Activated CD4-positive, alpha-beta T cell treated with anti-CD3 and anti-CD28 coated beads, Interleukin-2, amount 10 ng/mL, durations not matched to agents 7 days and 5 days (primary cell): Measurements from ENCODE around the gene LDLRAD4. TPM values are rescaled to one million over a fixed set of nuclear protein-coding genes. Genes with fewer than 3 reads are reported as not detected.

Experiments
- CTCF ChIA-PET: fragments of 350-600 bp; sonication (Branson Sonifier 250); formaldehyde crosslinking; loops from one replicate; lab custom pipeline; 2021; ENCODE audit warnings: antibody characterized with exemption; lab: Charles Lee
- POLR2A ChIA-PET: fragments of 350-600 bp; sonication (Branson Sonifier 250); formaldehyde crosslinking; loops from one replicate; lab custom pipeline; 2021; ENCODE audit warnings: antibody characterized with exemption; lab: Charles Lee
- DNase-seq: peaks from one replicate; pipeline ENCODE4 v3.0.0-alpha.2; 2020
- H3K27ac Mint-ChIP-seq: one replicate; pipeline ENCODE4 v1.8.0; 2021; ENCODE audit warnings: mild to moderate bottlenecking, moderate library complexity, mixed read lengths
- H3K27me3 Mint-ChIP-seq: one replicate; pipeline ENCODE4 v1.8.0; 2021; ENCODE audit warnings: mixed read lengths
- H3K36me3 Mint-ChIP-seq: one replicate; pipeline ENCODE4 v1.8.0; 2021; ENCODE audit warnings: low read depth, mixed read lengths
- H3K4me1 Mint-ChIP-seq: one replicate; pipeline ENCODE4 v1.8.0; 2021; ENCODE audit warnings: mixed read lengths
- H3K4me3 Mint-ChIP-seq: one replicate; pipeline ENCODE4 v1.8.0; 2021; ENCODE audit warnings: mild to moderate bottlenecking, moderate library complexity, mixed read lengths
- H3K9me3 Mint-ChIP-seq: one replicate; pipeline ENCODE4 v1.8.0; 2021; ENCODE audit warnings: mixed read lengths
- total RNA-seq, 2 experiments: library from RNA; stranded (reverse); gene quantifications; one replicate each; pipeline ENCODE4 v1.2.3, GENCODE V29; 2021

Gene LDLRAD4
- total RNA-seq, 2 experiments from 2014 or later, result 23.8 to 28.6 TPM

DNA sequence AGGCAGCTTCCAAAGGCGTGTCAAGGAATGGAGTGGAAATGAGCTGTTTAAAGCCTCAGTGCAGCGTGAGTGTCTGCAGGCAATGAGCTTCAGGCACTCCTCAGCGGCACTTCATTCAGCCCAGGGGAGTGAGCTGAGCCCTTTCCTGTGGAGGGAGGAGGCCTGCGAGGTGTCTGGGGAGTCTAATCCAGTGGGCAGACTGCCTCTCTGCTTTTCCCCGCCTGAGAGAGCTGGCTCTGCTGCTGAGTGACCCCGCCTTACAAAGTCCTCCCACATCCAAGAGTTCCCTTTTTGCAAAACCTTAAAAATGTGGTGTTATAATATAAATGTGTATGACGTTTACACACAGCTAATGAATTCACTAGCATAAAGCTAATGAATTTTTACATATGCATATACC lies 7.0 kb upstream of the LDLRAD4 start:
- H3K27me3 Mint-ChIP-seq, result peaks cover 50% of the 10 kb centered on the region
- no peak overlapping the region for H3K4me3 Mint-ChIP-seq
- DNase-seq, result no peak
- H3K27ac Mint-ChIP-seq, result no peak overlapping the region
- peaks cover 17% of the 10 kb centered on the region for H3K4me1 Mint-ChIP-seq
- no peaks in the 10 kb centered on the region for H3K36me3 Mint-ChIP-seq
- ChIA-PET CTCF (interaction anchor here (0.6 to 0.7 kb wide), 2 partner anchors 19 to 93 kb away, joined by 3 read pairs; no protein-coding TSS in a partner anchor), POLR2A (no interaction called here)
- H3K9me3 Mint-ChIP-seq, result no peaks in the 10 kb centered on the region

DNA sequence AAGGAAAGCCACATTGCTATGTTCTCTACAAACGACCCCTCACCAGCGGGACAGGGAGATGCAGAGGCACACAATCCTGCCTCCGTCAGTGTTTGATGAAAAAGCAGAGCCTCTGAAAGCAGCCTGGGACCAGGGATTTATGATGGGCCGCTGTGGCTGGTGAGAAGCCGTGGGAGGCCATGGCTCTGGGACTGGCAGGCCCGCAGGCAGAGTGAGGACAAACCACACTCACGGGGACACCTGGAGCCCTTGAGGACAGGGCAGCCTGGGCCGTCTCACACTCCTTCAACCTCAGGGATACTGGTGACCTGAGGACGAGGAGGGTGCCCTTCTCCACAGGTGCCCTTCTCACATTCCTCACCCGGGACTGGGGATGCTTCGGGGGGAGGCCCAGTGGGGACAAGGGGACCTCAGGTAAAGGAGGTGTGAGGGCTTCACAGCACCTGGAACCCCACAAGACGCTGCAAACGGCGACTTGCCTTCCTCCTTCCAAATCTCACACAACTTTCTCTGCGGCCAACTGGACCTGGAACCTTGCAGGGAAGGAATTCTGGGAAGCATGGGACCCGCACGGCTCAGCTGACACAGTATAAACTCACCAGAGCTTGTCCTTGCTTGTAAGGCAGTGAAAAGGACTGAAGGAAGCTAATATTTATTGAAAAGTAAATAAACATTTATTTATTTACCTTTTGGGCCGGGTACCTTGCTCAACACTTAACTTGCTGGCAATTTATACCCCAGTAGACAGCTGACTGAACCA lies 5.3 kb upstream of the LDLRAD4 start:
- no peaks in the 10 kb centered on the region for H3K9me3 Mint-ChIP-seq
- H3K36me3 Mint-ChIP-seq, result no peaks in the 10 kb centered on the region
- no peak for DNase-seq
- H3K27me3 Mint-ChIP-seq, result peaks cover 42% of the 10 kb centered on the region
- CTCF ChIA-PET, result interaction anchor here (1.0 to 1.3 kb wide), 2 partner anchors 15 to 33 kb away, joined by 3 read pairs; no protein-coding TSS in a partner anchor
- H3K4me1 Mint-ChIP-seq, result peaks cover 8% of the 10 kb centered on the region
- no peak overlapping the region for H3K27ac Mint-ChIP-seq
- POLR2A ChIA-PET, result no interaction called here
- H3K4me3 Mint-ChIP-seq, result no peak overlapping the region

DNA sequence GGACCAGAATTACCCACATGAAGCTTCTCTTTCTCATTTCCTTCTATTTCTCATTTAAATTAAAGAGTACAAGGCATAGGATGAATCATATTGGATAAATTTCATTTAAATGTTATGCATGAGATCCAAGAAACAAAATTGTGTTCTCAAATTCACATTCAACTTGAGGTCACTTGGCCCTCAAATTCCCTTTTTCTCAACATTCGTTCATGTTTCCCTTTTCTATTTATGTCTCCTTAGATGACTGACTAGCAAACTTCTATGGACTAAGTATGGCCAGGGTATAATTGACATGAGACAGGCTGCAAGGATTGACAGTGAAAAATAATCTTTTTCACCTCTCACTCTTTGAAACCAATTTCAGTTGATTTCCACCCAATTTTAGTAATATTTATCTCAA lies 4.0 kb upstream of the LDLRAD4 start:
- no peaks in the 10 kb centered on the region for H3K9me3 Mint-ChIP-seq
- CTCF ChIA-PET, result interaction anchor here (1.3 kb wide), 1 partner anchor 17 kb away, joined by 3 read pairs; no protein-coding TSS in a partner anchor
- no peak overlapping the region for H3K4me3 Mint-ChIP-seq
- DNase-seq, result no peak
- H3K27me3 Mint-ChIP-seq, result peaks cover 33% of the 10 kb centered on the region
- POLR2A ChIA-PET, result no interaction called here
- peaks cover 17% of the 10 kb centered on the region for H3K4me1 Mint-ChIP-seq
- no peak overlapping the region for H3K27ac Mint-ChIP-seq
- H3K36me3 Mint-ChIP-seq, result no peaks in the 10 kb centered on the region

DNA sequence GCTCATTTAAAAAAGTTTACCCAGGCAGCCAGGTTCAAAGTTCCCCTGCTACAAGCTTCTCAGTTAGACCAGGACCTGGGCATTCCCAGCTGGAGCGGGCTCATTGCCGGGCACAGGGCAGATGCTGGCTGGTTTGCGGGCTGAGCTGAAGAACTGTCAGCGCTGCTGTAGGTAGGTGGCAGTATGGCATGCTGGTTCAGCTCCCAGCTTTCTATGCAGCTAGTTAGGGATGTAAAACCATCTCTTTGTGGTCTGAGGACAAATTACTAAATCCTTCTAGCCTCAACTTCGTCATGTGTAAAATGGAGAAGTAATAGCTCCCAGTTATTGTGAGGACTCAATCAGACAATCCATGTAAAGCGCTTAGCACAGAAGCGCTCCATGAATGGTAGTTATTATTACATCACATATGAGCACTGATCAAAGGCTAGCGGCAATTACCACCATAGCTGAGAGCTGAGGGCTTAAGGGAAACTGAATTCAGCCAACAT lies 2.4 kb upstream of the LDLRAD4 start:
- Mint-ChIP-seq H3K27ac (no peak overlapping the region), H3K4me3 (peak overlapping the region; percentile 73), H3K9me3 (no peaks in the 10 kb centered on the region), H3K4me1 (peaks cover 32% of the 10 kb centered on the region), H3K27me3 (peaks cover 26% of the 10 kb centered on the region), H3K36me3 (no peaks in the 10 kb centered on the region)
- DNase-seq, result peak; percentile 60
- POLR2A ChIA-PET, result interaction anchor here (0.6 kb wide), 1 partner anchor 209 kb away, joined by 4 read pairs; no protein-coding TSS in a partner anchor
- CTCF ChIA-PET, result interaction anchor here (0.5 to 1.4 kb wide), 15 partner anchors 12 to 419 kb away, joined by 3 to 6 read pairs (median 3); no protein-coding TSS in a partner anchor

DNA sequence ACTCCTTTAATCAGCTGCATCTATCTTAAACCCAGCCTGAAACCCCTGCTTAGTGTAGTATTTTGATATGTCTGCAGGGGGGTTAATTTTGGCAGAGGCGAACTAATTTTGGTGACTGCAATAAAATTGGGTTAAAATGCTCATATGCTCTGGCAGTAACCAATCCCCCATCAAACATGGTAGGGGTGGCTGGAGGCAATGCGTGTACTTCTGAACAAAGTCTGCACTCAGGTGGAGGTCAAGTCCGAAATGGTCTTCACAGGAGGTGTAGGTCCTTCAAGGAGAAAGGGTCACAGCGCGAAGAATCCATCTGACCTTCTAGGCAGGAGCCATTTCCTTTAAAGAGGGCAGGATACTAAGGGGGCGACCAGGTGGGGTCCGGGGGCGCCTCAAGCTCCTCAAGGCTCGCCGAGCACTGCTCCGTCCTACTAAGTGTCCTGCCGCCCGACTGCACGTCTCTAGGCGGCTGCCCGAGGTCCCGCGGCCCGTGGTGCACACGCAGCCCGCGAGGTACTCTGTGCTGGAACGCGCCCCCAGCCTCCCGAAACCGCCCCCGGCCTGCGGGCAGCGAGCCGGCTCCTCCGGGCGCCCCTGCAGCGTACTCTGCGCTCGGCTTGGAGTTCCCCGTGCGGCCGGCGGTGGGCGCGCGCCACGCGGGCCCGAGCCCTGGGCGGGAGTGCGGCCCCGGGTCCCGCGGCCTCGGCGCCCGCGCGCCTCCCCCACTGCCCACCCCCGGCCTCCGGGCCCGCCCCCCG lies 1.7 kb upstream of the LDLRAD4 start:
- Mint-ChIP-seq H3K9me3 (no peaks in the 10 kb centered on the region), H3K4me3 (peak overlapping the region; percentile 73), H3K4me1 (peaks cover 34% of the 10 kb centered on the region), H3K27me3 (peaks cover 29% of the 10 kb centered on the region), H3K36me3 (no peaks in the 10 kb centered on the region), H3K27ac (peak overlapping the region; percentile 78)
- CTCF ChIA-PET, result interaction anchor here (0.6 to 1.4 kb wide), 11 partner anchors 13 to 342 kb away, joined by 3 to 6 read pairs (median 3); no protein-coding TSS in a partner anchor
- POLR2A ChIA-PET, result no interaction called here
- DNase-seq, result peak; percentile 43

DNA sequence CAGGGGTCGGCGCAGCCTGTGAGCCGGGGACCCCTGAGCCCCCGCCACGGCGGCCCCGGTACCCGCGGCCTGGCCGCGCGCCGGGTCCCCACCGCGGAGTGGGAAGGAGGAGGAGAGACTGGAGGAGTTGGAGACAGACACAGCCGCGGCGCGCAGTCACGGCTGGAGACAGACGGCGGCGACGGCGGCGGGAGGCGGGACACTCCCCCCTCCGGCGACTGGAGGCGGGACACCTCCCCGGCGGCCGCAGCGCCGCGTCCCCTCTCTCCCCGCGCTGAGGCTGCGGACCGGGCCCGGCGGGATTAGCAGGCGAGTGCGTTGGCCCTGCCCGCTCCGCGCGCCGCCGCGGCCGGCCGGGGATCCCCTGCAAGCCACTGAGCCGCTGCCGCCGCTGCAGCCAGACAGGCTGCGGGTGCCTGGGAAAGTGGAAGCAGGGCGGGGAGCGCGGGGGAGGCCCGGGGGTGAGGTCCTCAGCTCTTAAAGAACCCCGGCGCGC lies 1.0 kb upstream of the LDLRAD4 start:
- Mint-ChIP-seq H3K4me1 (peaks cover 39% of the 10 kb centered on the region), H3K9me3 (no peaks in the 10 kb centered on the region), H3K27me3 (peaks cover 29% of the 10 kb centered on the region), H3K36me3 (no peaks in the 10 kb centered on the region), H3K4me3 (no peak overlapping the region), H3K27ac (no peak overlapping the region)
- DNase-seq, result peak; percentile 52
- POLR2A ChIA-PET, result no interaction called here
- CTCF ChIA-PET, result interaction anchor here (1.0 kb wide), 1 partner anchor 246 kb away, joined by 3 read pairs; no protein-coding TSS in a partner anchor

DNA sequence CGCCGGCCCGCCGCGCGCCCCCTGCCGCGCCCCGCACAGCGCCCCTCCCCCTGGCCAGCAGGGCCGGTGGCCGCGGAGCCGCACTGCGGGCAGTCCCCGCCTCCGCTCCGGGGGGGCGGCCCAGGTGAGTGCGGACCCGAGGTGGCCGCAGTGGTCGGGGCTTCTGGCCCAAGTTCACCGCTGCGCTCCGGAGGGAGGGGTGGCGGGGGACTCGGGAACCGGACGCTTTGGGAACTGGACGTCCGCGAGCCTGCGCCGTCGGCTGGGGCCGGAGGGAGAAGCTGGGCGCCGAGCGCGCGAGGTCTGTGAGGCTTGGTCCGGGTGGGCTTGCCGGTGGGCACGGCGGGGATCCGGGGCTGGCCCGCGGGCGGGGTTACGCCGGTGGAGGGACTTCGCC lies 591 bp upstream of the LDLRAD4 start:
- no peaks in the 10 kb centered on the region for H3K9me3 Mint-ChIP-seq
- H3K4me3 Mint-ChIP-seq, result peak overlapping the region; percentile 76
- DNase-seq, result no peak

DNA sequence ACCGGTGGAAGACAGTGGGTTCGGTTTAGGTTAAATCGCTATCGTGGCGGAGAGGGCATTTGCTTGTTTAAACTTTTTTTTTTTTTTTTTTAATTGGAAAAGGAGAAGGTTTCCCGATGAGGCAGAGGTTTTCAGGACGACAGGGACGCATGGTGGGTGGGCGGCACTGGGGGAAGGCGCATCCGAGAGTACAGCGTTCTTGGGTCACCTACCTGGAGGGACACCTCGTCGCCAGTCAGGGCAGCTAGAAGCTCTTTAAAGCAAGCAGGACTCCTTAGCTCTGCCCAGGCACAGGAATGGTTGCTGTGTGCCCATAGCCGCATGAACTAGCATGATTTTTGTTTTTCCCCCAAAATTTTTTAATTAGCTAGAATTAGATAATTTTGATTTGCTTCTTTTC lies 437 bp downstream of the LDLRAD4 start:
- Mint-ChIP-seq H3K4me1 (peaks cover 46% of the 10 kb centered on the region), H3K4me3 (peak overlapping the region; percentile 76), H3K27me3 (peaks cover 25% of the 10 kb centered on the region), H3K9me3 (no peaks in the 10 kb centered on the region), H3K27ac (peak overlapping the region; percentile 74), H3K36me3 (no peaks in the 10 kb centered on the region)
- ChIA-PET CTCF (interaction anchor here (0.6 to 1.2 kb wide), 4 partner anchors 10 to 582 kb away, joined by 3 to 4 read pairs (median 3); no protein-coding TSS in a partner anchor), POLR2A (interaction anchor here (0.6 kb wide), 1 partner anchor 81 kb away, joined by 3 read pairs; no protein-coding TSS in a partner anchor)
- DNase-seq, result no peak

More for the DNA sequence above, 591 bp upstream of the LDLRAD4 start:
- Mint-ChIP-seq H3K27me3 (peaks cover 29% of the 10 kb centered on the region), H3K4me1 (peaks cover 42% of the 10 kb centered on the region), H3K27ac (no peak overlapping the region), H3K36me3 (no peaks in the 10 kb centered on the region)
- POLR2A ChIA-PET, result interaction anchor here (0.6 kb wide), 1 partner anchor 221 kb away, joined by 3 read pairs; no protein-coding TSS in a partner anchor
- CTCF ChIA-PET, result interaction anchor here (1.0 to 1.2 kb wide), 2 partner anchors 11 to 246 kb away, joined by 3 read pairs; no protein-coding TSS in a partner anchor

DNA sequence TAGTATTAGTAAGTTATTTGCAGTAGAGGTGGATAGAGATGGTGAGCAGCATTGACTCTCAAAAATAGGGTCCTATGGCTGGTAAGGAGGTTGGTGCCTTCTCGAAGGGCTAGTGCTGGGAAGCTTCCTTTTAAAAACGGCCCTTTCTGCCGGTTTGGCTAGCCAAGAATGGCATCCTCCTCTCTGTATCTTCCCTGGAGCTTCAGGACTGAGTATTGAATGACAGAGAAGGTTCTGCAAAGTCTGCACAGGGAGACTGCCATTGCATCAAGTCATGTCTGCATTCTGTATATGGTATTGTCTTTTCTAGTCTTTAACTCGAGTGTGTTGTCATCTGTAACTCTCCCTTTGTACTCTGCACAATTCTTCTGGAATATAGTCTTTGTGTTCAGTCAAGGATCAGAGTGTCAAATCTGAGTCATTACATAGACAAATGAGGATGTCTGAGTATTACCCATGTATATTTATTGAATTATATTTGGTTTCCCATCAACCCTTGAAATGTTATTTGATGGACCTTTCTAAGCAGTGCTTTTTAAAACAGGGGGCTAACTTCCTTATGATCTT lies 1.1 kb downstream of the LDLRAD4 start:
- Mint-ChIP-seq H3K27me3 (peaks cover 18% of the 10 kb centered on the region), H3K36me3 (no peaks in the 10 kb centered on the region), H3K27ac (no peak overlapping the region), H3K4me3 (peak overlapping the region; percentile 76), H3K4me1 (peaks cover 47% of the 10 kb centered on the region), H3K9me3 (no peaks in the 10 kb centered on the region)
- DNase-seq, result no peak
- POLR2A ChIA-PET, result interaction anchor here (0.6 kb wide), 1 partner anchor 82 kb away, joined by 3 read pairs; no protein-coding TSS in a partner anchor
- CTCF ChIA-PET, result interaction anchor here (1.0 to 1.1 kb wide), 4 partner anchors 29 to 581 kb away, joined by 3 read pairs; no protein-coding TSS in a partner anchor

DNA sequence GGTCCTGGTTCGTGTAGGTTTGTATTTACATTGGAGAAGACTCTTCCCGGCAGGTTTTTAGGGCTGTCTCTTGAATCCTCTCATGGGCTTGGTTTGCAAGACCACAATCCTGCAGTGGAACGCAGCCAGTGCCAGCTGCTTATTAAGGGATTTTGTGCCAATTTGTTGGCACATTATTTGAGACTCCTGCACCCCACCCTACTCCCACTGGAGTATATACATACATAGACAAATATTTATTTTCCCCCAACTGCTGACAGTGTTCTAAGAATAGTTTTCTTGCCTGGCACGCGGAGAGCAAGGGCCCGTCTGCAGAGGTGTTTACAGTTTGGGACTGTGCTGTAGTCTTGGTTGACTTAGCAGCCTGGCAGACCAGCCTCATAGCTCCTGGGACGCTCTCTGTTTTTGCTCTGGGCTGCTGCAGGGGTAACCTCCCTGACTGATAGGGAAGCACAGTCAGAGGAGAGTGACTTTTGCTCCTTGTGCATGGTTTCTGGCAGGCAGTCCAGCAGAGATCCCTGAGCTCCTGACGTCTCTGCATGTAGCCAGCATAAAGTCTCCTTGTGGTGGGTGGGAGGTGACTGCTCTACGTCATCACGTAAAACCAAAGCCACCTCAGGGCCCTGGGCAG lies 1.9 kb downstream of the LDLRAD4 start:
- H3K27me3 Mint-ChIP-seq, result peaks cover 15% of the 10 kb centered on the region
- CTCF ChIA-PET, result interaction anchor here (0.5 to 1.1 kb wide), 3 partner anchors 66 to 211 kb away, joined by 3 to 5 read pairs (median 3); no protein-coding TSS in a partner anchor
- H3K4me1 Mint-ChIP-seq, result peaks cover 47% of the 10 kb centered on the region
- peak overlapping the region; percentile 3 for H3K27ac Mint-ChIP-seq
- H3K4me3 Mint-ChIP-seq, result no peak overlapping the region
- POLR2A ChIA-PET, result no interaction called here
- DNase-seq, result no peak
- H3K9me3 Mint-ChIP-seq, result no peaks in the 10 kb centered on the region
- no peaks in the 10 kb centered on the region for H3K36me3 Mint-ChIP-seq

DNA sequence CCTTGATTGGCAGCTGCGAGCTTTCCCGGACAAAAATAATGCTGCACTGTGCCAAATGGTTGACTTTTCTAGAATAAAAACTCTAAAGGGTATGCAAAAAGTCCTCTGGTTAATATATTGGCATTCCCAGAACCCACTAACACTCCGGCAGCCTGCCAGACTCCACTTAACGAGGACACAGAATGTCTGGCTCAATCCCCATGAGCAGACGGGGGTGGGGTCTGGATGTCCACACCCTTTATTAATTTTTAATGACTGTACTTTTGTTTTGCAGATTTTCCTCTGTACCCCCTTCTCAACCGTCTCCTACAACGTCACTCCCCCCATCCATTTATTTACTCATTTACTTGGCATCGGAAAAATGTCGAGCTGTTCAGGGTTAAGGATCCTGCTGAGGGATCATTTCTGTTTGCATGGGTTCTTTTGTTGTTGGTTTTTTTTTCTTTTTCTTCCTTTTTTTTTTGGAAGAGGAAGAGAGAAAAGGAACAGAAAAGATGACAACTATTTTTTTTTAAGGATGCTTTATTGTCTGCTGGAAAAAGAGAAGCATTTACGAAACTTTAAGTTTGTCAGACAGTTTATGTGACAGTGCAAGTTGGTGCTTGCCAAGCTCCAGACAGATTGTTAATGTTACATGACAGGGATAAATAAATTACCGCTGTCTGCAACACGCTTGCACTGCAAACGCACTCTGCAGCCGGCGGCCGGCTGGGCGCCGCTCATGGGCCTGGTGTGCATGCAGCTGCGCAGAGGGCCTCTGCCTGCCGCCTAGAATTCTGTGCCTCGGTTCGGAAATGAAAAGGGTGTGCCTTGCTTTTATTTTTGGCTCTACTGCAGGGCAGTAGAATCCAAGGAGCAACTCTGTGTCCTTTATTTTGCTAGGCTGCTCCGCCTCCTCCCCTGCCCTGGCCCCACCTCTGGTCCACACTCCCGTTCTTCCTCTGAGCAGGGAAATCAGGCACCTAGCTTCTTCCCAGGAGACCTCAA lies 3.6 kb downstream of the LDLRAD4 start:
- DNase-seq, result no peak
- no peak overlapping the region for H3K27ac Mint-ChIP-seq
- no peaks in the 10 kb centered on the region for H3K36me3 Mint-ChIP-seq
- no peak overlapping the region for H3K4me3 Mint-ChIP-seq
- H3K27me3 Mint-ChIP-seq, result peaks cover 6% of the 10 kb centered on the region
- no peaks in the 10 kb centered on the region for H3K9me3 Mint-ChIP-seq
- POLR2A ChIA-PET, result no interaction called here
- CTCF ChIA-PET, result no interaction called here
- H3K4me1 Mint-ChIP-seq, result peaks cover 39% of the 10 kb centered on the region
